CD4-positive, alpha-beta T cell (primary cell): ENCODE results near the gene NLK. TPM values are rescaled to one million over a fixed set of nuclear protein-coding genes. Genes with fewer than 3 reads are reported as not detected.

ENCODE experiments used
- ATAC-seq: fragments of 200-7000 bp; cut with Tn5 transposase; one replicate; pipeline ENCODE4 v1.10.0; 2022; ENCODE audit warnings: mild to moderate bottlenecking; ENCODE audit not compliant: poor library complexity
- CTCF ChIA-PET: fragments of 350-600 bp; sonication (Branson Sonifier 250); formaldehyde crosslinking; loops from one replicate; lab custom pipeline; 2021; ENCODE audit warnings: antibody characterized with exemption, inconsistent platforms; lab: Charles Lee
- POLR2A ChIA-PET: fragments of 350-600 bp; sonication (Branson Sonifier 250); formaldehyde crosslinking; loops from one replicate; lab custom pipeline; 2021; ENCODE audit warnings: antibody characterized with exemption, inconsistent platforms; lab: Charles Lee
- DNase-seq, 14 experiments: peaks; one replicate each; pipeline ENCODE4 v3.0.0-alpha.2; 2013 to 2020; ENCODE audit warnings: mixed read lengths in 2 of 14
- H3K27ac ChIP-seq, 2 donors: one replicate each; pipeline versions ENCODE4 v1.5.1 to v1.7.0; 2013; ENCODE audit warnings: low read length in 2 of 2, low read depth in 1 of 2, mild to moderate bottlenecking in 1 of 2
- H3K27me3 ChIP-seq, 2 experiments: 1 replicate in 1 of 2; 2 replicates in 1 of 2; pipeline versions ENCODE4 v1.6.1 to v1.7.0; 2013; ENCODE audit warnings: low read length in 2 of 2, control low read depth in 1 of 2, mild to moderate bottlenecking in 1 of 2, moderate library complexity in 1 of 2; ENCODE audit not compliant: insufficient read depth in 2 of 2, control insufficient read depth in 1 of 2
- H3K36me3 ChIP-seq: one replicate; pipeline ENCODE4 v1.6.1; 2013; ENCODE audit warnings: low read length, control low read depth; ENCODE audit not compliant: insufficient read depth
- H3K4me1 ChIP-seq: one replicate; pipeline ENCODE4 v1.6.1; 2013; ENCODE audit warnings: low read length, control low read depth; ENCODE audit not compliant: insufficient read depth
- H3K4me3 ChIP-seq: one replicate; pipeline ENCODE4 v1.5.1; 2013; ENCODE audit warnings: mild to moderate bottlenecking, low read length, moderate library complexity
- H3K9me3 ChIP-seq, 2 experiments: 1 replicate in 1 of 2; 2 replicates in 1 of 2; pipeline versions ENCODE4 v1.6.1 to v1.7.0; 2013; ENCODE audit warnings: low read length in 2 of 2, mild to moderate bottlenecking in 2 of 2, control low read depth in 1 of 2, moderate library complexity in 1 of 2; ENCODE audit not compliant: control insufficient read depth in 1 of 2, insufficient read depth in 1 of 2
- H3K27ac Mint-ChIP-seq: one replicate; pipeline ENCODE4 v1.8.0; 2020; ENCODE audit warnings: mixed read lengths
- H3K27me3 Mint-ChIP-seq: one replicate; pipeline ENCODE4 v1.8.0; 2021; ENCODE audit warnings: mixed read lengths
- H3K36me3 Mint-ChIP-seq: one replicate; pipeline ENCODE4 v1.8.0; 2021; ENCODE audit warnings: low read depth, mixed read lengths
- H3K4me1 Mint-ChIP-seq: one replicate; pipeline ENCODE4 v1.8.0; 2021; ENCODE audit warnings: low read depth, mixed read lengths
- H3K4me3 Mint-ChIP-seq: one replicate; pipeline ENCODE4 v1.8.0; 2020; ENCODE audit warnings: mild to moderate bottlenecking, mixed read lengths
- H3K9me3 Mint-ChIP-seq: one replicate; pipeline ENCODE4 v1.8.0; 2020; ENCODE audit warnings: mixed read lengths
- intact Hi-C, 2 experiments: fragments of 100-400 bp; cut with DNase I in 1 of 2; cut with micrococcal nuclease in 1 of 2; formaldehyde crosslinking; loops; one replicate each; pipeline versions ENCODE4 v1.15.1 to v1.9.0; 2023 to 2025; cut with DNase I, micrococcal nuclease
- total RNA-seq, 174 experiments: library from RNA in 2 of 174; stranded (reverse) in 2 of 174; gene quantifications; one replicate each; pipeline ENCODE4 v1.2.3 and lab custom pipeline; 2021 to 2026
- TF ChIP-seq, protein P1 (sequence below): fragments of 200-600 bp; IDR thresholded peaks from one replicate; pipeline ENCODE4 v1.8.0; 2022; ENCODE audit warnings: antibody characterized with exemption, mild to moderate bottlenecking

The NLK gene
- total RNA-seq, 2 experiments from 2014 or later: 6.8 to 7.7 TPM

DNA sequence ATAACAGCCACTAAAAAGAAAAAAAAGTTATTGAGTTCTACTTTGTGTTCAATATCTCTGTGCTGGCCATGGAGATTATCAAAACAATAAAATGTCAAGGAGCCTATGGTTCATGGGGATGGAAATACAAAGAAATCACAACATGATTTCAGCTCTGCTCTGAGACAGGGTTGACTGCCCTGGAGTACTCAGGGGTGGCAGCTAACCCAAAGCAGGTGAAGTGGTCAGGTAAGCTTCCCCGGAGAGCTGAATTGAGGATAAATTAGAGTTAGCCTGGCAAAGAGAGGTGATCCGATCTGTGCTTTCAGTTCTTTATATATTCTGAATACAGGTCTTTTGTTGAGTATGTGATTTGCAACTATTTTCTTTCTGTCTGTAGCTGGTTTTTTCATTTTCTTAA lies 157.3 kb downstream of the NLK start:
- ChIA-PET POLR2A (no interaction called here), CTCF (no interaction called here)
- ATAC-seq (no peak), DNase-seq (no peak)
- no peak overlapping the region for H3K27ac Mint-ChIP-seq
- Histone ChIP-seq H3K9me3 (no peaks in the 10 kb centered on the region), H3K27me3 (no peaks in the 10 kb centered on the region), H3K36me3 (peaks cover 3% of the 10 kb centered on the region), H3K27ac (no peak overlapping the region), H3K4me1 (no peaks in the 10 kb centered on the region), H3K4me3 (no peak overlapping the region)
- TF ChIP-seq, protein P1, sequence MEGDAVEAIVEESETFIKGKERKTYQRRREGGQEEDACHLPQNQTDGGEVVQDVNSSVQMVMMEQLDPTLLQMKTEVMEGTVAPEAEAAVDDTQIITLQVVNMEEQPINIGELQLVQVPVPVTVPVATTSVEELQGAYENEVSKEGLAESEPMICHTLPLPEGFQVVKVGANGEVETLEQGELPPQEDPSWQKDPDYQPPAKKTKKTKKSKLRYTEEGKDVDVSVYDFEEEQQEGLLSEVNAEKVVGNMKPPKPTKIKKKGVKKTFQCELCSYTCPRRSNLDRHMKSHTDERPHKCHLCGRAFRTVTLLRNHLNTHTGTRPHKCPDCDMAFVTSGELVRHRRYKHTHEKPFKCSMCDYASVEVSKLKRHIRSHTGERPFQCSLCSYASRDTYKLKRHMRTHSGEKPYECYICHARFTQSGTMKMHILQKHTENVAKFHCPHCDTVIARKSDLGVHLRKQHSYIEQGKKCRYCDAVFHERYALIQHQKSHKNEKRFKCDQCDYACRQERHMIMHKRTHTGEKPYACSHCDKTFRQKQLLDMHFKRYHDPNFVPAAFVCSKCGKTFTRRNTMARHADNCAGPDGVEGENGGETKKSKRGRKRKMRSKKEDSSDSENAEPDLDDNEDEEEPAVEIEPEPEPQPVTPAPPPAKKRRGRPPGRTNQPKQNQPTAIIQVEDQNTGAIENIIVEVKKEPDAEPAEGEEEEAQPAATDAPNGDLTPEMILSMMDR: no peak
- H3K4me1 Mint-ChIP-seq: no peaks in the 10 kb centered on the region
- no peak overlapping the region for H3K4me3 Mint-ChIP-seq
- intact Hi-C loops: no loop called here
- peaks cover 5% of the 10 kb centered on the region for H3K27me3 Mint-ChIP-seq
- H3K9me3 Mint-ChIP-seq: no peaks in the 10 kb centered on the region
- peaks cover 29% of the 10 kb centered on the region for H3K36me3 Mint-ChIP-seq

DNA sequence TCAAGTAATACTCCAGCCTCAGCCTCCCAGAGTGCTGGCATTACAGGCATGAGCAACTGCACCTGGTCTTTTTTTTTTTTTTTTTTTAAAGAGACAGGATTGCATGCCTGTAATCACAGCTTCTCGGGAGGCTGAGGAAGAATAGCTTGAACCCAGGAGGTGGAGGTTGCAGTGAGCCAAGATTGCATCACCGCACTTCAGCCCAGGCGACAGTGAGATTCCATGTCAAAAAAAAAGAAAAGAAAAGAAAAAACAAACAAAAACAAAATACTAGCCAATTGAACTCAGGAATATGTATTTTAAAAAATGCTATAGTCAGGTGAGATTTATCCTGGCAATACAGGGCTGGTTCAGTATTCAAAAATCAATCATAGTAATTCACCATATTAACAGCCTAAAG lies 158.8 kb downstream of the NLK start:
- H3K4me3 ChIP-seq: no peak overlapping the region

DNA sequence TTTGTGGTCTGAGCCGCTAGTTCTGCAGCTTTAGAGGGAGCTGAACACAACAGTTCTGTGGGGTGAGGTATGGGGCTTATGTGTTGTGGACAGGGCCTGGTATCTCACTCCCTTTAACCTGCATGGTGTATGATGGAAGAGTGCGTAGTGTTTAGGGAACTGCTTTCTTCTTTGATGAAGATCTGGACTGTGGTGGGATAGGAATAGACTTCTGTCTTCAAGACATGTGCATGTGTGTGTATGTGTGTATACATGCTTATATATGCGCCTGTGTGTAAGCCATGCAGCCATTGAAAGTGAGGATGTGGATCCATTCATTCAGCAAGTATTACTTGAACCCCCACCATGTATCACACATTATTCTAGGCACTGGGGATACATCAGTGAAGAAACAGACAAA lies 161.8 kb downstream of the NLK start:
- Histone ChIP-seq H3K27me3 (no peaks in the 10 kb centered on the region), H3K4me1 (no peaks in the 10 kb centered on the region), H3K4me3 (no peak overlapping the region), H3K27ac (no peak overlapping the region), H3K9me3 (no peaks in the 10 kb centered on the region), H3K36me3 (no peaks in the 10 kb centered on the region)
- Mint-ChIP-seq H3K4me1 (no peaks in the 10 kb centered on the region), H3K27ac (no peak overlapping the region), H3K9me3 (no peaks in the 10 kb centered on the region), H3K27me3 (peaks cover 18% of the 10 kb centered on the region), H3K4me3 (no peak overlapping the region), H3K36me3 (no peaks in the 10 kb centered on the region)
- ChIA-PET POLR2A (no interaction called here), CTCF (no interaction called here)
- DNase-seq (no peak), ATAC-seq (no peak)
- intact Hi-C loops: no loop called here
- TF ChIP-seq, protein P1: no peak

More for the DNA sequence above, 158.8 kb downstream of the NLK start:
- TF ChIP-seq, protein P1: no peak
- Mint-ChIP-seq H3K9me3 (no peaks in the 10 kb centered on the region), H3K27me3 (peaks cover 12% of the 10 kb centered on the region), H3K4me3 (no peak overlapping the region), H3K4me1 (no peaks in the 10 kb centered on the region), H3K27ac (no peak overlapping the region), H3K36me3 (peaks cover 13% of the 10 kb centered on the region)
- no peaks in the 10 kb centered on the region for H3K9me3 ChIP-seq
- intact Hi-C loops: no loop called here
- no peaks in the 10 kb centered on the region for H3K36me3 ChIP-seq
- no peak for DNase-seq
- no peak overlapping the region for H3K27ac ChIP-seq
- no peak for ATAC-seq
- ChIA-PET CTCF (no interaction called here), POLR2A (no interaction called here)
- H3K27me3 ChIP-seq: no peaks in the 10 kb centered on the region
- H3K4me1 ChIP-seq: no peaks in the 10 kb centered on the region
